Progenitor cell of endocrine pancreas (in vitro differentiated cells): ENCODE data around the gene NPNT. TPM values are rescaled to one million over a fixed set of nuclear protein-coding genes. Genes with fewer than 3 reads are reported as not detected.

Experiments used
- DNase-seq: peaks from one replicate; pipeline ENCODE4 v3.0.0; 2021; ENCODE audit warnings: low spot score; ENCODE audit not compliant: unreplicated experiment
- H3K27ac Mint-ChIP-seq: 2 replicates; pipeline ENCODE4 v1.8.0; 2021; ENCODE audit warnings: mild to moderate bottlenecking, moderate library complexity, mixed read lengths
- H3K27me3 Mint-ChIP-seq: 2 replicates; pipeline ENCODE4 v1.8.0; 2021; ENCODE audit warnings: mixed read lengths
- H3K36me3 Mint-ChIP-seq: 2 replicates; pipeline ENCODE4 v1.8.0; 2022; ENCODE audit warnings: mixed read lengths; ENCODE audit not compliant: insufficient read depth
- H3K4me1 Mint-ChIP-seq: 2 replicates; pipeline ENCODE4 v1.8.0; 2021; ENCODE audit warnings: low read depth, mixed read lengths
- H3K4me3 Mint-ChIP-seq: 2 replicates; pipeline ENCODE4 v1.8.0; 2021; ENCODE audit warnings: low read depth, mild to moderate bottlenecking, moderate library complexity, mixed read lengths
- H3K9me3 Mint-ChIP-seq: 2 replicates; pipeline ENCODE4 v1.8.0; 2021; ENCODE audit warnings: low read depth, mixed read lengths
- total RNA-seq: library from RNA; stranded (reverse); gene quantifications from 2 replicates; pipeline ENCODE4 v1.2.1, GENCODE V29; 2021
- TF ChIP-seq, protein P1 (sequence below): fragments of 200-600 bp; sonication (generic); IDR thresholded peaks from one replicate; pipeline ENCODE4 v1.5.0; 2021; ENCODE audit warnings: antibody characterized with exemption, mild to moderate bottlenecking; ENCODE audit not compliant: unreplicated experiment

NPNT gene
- total RNA-seq, 1 donor from 2014 or later: 7.6 TPM

DNA sequence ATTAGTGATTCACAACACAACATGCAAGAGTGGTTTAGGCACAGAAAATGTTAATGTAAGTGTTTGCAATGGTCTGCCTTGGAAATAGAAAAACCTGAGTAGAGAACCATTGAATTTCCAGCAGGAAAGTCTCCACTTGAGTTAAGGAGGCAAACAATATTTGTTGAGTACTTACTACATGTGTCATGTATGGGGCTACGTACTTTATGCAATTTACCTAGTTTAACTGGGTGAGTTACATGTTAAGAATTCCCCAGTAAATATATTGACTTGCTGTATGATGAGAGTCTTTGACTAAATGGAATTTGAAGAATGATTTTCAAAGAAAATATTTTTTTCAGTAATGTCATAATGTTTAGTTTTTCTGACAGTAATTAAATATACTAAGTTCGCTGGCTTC, 7.8 kb upstream of the NPNT start:
- Mint-ChIP-seq H3K27me3 (peaks cover 23% of the 10 kb centered on the region), H3K9me3 (peaks cover 3% of the 10 kb centered on the region), H3K4me3 (no peak overlapping the region), H3K27ac (no peak overlapping the region), H3K36me3 (no peaks in the 10 kb centered on the region), H3K4me1 (no peaks in the 10 kb centered on the region)
- TF ChIP-seq, protein P1, sequence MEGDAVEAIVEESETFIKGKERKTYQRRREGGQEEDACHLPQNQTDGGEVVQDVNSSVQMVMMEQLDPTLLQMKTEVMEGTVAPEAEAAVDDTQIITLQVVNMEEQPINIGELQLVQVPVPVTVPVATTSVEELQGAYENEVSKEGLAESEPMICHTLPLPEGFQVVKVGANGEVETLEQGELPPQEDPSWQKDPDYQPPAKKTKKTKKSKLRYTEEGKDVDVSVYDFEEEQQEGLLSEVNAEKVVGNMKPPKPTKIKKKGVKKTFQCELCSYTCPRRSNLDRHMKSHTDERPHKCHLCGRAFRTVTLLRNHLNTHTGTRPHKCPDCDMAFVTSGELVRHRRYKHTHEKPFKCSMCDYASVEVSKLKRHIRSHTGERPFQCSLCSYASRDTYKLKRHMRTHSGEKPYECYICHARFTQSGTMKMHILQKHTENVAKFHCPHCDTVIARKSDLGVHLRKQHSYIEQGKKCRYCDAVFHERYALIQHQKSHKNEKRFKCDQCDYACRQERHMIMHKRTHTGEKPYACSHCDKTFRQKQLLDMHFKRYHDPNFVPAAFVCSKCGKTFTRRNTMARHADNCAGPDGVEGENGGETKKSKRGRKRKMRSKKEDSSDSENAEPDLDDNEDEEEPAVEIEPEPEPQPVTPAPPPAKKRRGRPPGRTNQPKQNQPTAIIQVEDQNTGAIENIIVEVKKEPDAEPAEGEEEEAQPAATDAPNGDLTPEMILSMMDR: no peak
- no peak for DNase-seq

DNA sequence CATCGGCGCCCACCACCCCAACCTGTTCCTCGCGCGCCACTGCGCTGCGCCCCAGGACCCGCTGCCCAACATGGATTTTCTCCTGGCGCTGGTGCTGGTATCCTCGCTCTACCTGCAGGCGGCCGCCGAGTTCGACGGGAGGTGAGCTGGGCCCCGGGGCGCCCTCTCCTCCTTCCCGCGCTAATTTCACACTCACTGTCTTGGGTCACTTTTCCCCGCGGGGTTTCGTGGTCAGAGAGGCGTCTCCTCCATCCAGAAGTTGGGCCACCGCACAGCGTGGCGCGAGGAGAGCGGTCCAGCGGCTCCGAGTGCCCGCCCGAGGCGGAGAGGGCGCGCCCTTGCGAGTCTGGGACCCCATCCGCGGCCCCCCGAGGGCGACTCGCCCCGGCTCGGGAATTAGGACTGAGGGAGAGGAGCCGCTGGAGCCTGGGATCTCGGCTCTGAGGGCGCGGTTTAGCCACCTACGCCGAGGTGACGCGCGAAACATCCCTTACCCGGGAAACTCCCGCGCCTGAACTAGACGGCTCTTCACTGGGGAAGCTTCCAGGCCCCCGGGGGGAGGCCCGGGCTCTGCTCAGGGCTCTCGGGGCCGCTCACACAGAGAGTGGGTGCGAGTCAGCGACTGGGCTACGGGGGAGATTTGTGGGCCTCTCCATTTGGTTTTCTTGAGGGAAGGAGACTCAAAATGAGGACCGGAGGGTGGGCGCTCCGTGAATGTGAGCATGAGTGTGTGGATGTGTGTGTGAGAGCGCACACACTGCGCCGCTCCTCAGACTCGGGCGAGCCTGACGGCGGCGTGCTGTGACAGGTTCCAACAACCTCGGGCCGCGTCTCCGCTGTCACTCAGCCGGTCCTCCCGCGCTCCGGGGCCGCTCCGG, 551 bp downstream of the NPNT start:
- H3K4me3 Mint-ChIP-seq: peak overlapping the region; percentile 78
- peak overlapping the region; percentile 48 for H3K27ac Mint-ChIP-seq
- H3K27me3 Mint-ChIP-seq: peaks cover 73% of the 10 kb centered on the region
- DNase-seq: peak; percentile 27
- no peaks in the 10 kb centered on the region for H3K9me3 Mint-ChIP-seq
- TF ChIP-seq, protein P1: peak; percentile 53
- H3K36me3 Mint-ChIP-seq: no peaks in the 10 kb centered on the region
- H3K4me1 Mint-ChIP-seq: peaks cover 26% of the 10 kb centered on the region

DNA sequence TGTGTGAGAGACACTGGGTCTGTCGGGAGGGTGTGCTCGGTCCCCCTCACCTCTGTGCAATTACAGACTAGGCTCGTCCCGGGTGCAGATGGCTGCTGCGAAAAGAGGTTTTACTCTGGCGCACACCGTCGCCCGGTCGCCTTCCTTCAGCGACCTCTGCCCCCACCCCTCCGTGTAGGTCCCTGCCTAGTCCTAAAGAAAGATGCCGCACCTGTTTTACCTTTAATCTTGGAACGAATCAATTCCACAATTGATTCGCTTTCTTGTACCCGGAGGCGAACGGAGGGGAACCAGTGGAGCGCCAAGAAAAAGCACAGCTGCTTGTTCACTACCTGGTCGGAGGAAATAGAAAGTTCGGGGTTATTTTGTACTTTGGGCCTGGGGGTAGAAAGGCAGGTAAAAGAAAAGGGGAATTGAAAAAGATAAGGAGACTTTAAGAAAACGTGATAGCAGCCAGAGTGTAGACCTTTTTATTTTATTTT, 1.2 kb downstream of the NPNT start:
- Mint-ChIP-seq H3K36me3 (no peaks in the 10 kb centered on the region), H3K4me1 (peaks cover 26% of the 10 kb centered on the region), H3K27ac (peak overlapping the region; percentile 56), H3K4me3 (peak overlapping the region; percentile 78), H3K9me3 (no peaks in the 10 kb centered on the region), H3K27me3 (peaks cover 69% of the 10 kb centered on the region)
- no peak for DNase-seq
- TF ChIP-seq, protein P1: no peak

DNA sequence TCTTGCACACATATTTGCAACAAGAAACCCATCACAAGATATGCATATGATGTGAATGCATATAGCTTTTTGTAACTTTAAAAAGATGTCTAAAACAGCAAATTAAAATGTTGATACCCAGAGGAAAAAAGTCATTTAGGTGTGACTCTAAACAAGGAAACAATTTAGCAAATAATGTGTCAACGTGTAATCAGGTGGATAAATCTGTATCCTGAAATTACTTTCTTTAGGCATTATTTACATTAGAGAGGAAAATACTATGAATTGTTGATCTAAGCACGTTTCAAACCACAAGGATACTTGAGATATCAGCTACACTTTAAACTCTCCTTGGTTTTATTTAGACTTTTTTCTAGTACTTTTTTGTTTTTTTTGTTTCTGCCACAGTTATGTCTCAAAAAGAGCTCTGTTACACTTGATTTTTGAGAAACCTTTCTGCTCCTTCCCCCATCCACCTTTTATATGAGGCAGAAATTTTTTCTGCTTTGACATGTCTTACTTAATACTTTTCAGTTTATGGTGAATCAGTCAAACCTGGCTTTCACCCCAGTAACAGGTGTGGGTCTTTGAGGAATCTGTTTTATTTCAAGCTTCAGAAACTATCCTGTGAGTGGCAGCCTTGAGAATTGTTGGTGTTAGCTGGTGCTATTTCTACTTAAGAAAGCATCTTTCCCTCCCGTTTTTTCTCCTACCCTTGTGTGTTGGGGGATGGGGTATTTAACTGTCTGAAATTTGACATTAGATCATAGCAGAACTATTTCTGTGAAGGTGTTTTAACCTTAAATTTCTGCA, 1.9 kb downstream of the NPNT start:
- Mint-ChIP-seq H3K9me3 (no peaks in the 10 kb centered on the region), H3K27me3 (peaks cover 66% of the 10 kb centered on the region), H3K27ac (no peak overlapping the region), H3K4me3 (peak overlapping the region; percentile 78), H3K4me1 (peaks cover 26% of the 10 kb centered on the region), H3K36me3 (no peaks in the 10 kb centered on the region)
- TF ChIP-seq, protein P1: no peak
- DNase-seq: no peak

DNA sequence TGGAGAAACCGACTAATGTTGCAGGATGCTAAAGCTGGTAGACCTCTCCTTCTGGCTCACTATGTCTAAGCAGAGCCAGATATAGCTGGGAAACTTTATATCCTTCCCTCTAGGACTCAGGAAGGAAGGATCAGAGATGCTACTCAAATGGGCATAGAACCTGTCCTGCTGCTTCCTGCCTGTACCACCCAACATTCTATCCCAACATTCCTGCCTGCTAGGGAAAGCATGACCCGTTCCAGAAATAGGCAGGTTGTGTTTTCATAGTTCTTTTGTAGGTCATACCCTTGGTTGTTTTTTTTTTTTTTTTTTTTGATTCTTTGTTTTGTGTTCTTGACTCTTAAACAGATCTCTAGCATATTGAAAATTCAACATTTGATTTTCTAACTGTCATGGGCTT, 5.3 kb downstream of the NPNT start:
- Mint-ChIP-seq H3K9me3 (no peaks in the 10 kb centered on the region), H3K4me3 (no peak overlapping the region), H3K36me3 (no peaks in the 10 kb centered on the region), H3K4me1 (peaks cover 22% of the 10 kb centered on the region), H3K27me3 (peaks cover 41% of the 10 kb centered on the region), H3K27ac (no peak overlapping the region)
- TF ChIP-seq, protein P1: no peak
- DNase-seq: no peak
